H9 (cell line): ENCODE results near the gene SYNE3. TPM values are rescaled to one million over a fixed set of nuclear protein-coding genes. Genes with fewer than 3 reads are reported as not detected.

Experiments used
- DNase-seq: peaks from one replicate; pipeline ENCODE4 v3.0.0-alpha.2; 2017
- H2AFZ ChIP-seq: one replicate; pipeline ENCODE4 v1.6.1; 2013; ENCODE audit warnings: mild to moderate bottlenecking, low read length, control low read depth, moderate library complexity
- H2AK5ac ChIP-seq: 2 replicates; pipeline ENCODE4 v1.6.1; 2013; ENCODE audit warnings: low read length, control low read depth, mixed read lengths; ENCODE audit not compliant: insufficient read length
- H2BK120ac ChIP-seq: one replicate; pipeline ENCODE4 v1.6.1; 2013; ENCODE audit warnings: low read depth, mild to moderate bottlenecking, low read length, control low read depth, inconsistent platforms; ENCODE audit not compliant: poor library complexity, severe bottlenecking
- H2BK12ac ChIP-seq: 2 replicates; pipeline ENCODE4 v1.6.1; 2013; ENCODE audit warnings: low read length, control low read depth, mixed read lengths, low read depth; ENCODE audit not compliant: insufficient read length
- H2BK15ac ChIP-seq: 2 replicates; pipeline ENCODE4 v1.6.1; 2013; ENCODE audit warnings: low read depth, low read length, control low read depth
- H2BK20ac ChIP-seq: one replicate; pipeline ENCODE4 v1.6.1; 2013; ENCODE audit warnings: low read depth, mild to moderate bottlenecking, low read length, control low read depth, inconsistent platforms; ENCODE audit not compliant: poor library complexity, severe bottlenecking
- H2BK5ac ChIP-seq: 2 replicates; pipeline ENCODE4 v1.6.1; 2013; ENCODE audit warnings: low read length, control low read depth, mixed read lengths; ENCODE audit not compliant: insufficient read length
- H3K14ac ChIP-seq: 2 replicates; pipeline ENCODE4 v1.6.1; 2013; ENCODE audit warnings: low read length, control low read depth; ENCODE audit not compliant: insufficient read depth
- H3K18ac ChIP-seq: 2 replicates; pipeline ENCODE4 v1.6.1; 2013; ENCODE audit warnings: low read depth, mild to moderate bottlenecking, mixed read lengths, low read length, control low read depth; ENCODE audit not compliant: insufficient read length
- H3K23ac ChIP-seq: 2 replicates; pipeline ENCODE4 v1.6.1; 2013; ENCODE audit warnings: low read length, control low read depth, mixed read lengths, low read depth; ENCODE audit not compliant: insufficient read length
- H3K23me2 ChIP-seq: 2 replicates; pipeline ENCODE4 v1.6.1; 2013; ENCODE audit warnings: low read depth, mild to moderate bottlenecking, mixed read lengths, low read length, control low read depth; ENCODE audit not compliant: insufficient read length, poor library complexity, severe bottlenecking
- H3K27ac ChIP-seq: 2 replicates; pipeline ENCODE4 v1.5.1; 2013; ENCODE audit warnings: low read length, control low read depth, mixed read lengths, low read depth; ENCODE audit not compliant: insufficient read length
- H3K27me3 ChIP-seq: 2 replicates; pipeline ENCODE4 v1.6.1; 2013; ENCODE audit warnings: low read length, control low read depth, inconsistent platforms; ENCODE audit not compliant: insufficient read depth
- H3K4ac ChIP-seq: 2 replicates; pipeline ENCODE4 v1.6.1; 2013; ENCODE audit warnings: low read depth, mild to moderate bottlenecking, control low read depth, inconsistent platforms, low read length, moderate library complexity
- H3K4me1 ChIP-seq: 2 replicates; pipeline ENCODE4 v1.6.1; 2013; ENCODE audit warnings: low read length, control low read depth, inconsistent platforms; ENCODE audit not compliant: insufficient read depth
- H3K4me2 ChIP-seq: 2 replicates; pipeline ENCODE4 v1.6.1; 2013; ENCODE audit warnings: low read length, control low read depth, mixed read lengths; ENCODE audit not compliant: insufficient read length, insufficient read depth
- H3K56ac ChIP-seq: 2 replicates; pipeline ENCODE4 v1.6.1; 2013; ENCODE audit warnings: low read depth, mild to moderate bottlenecking, mixed read lengths, low read length, control low read depth; ENCODE audit not compliant: insufficient read length
- H3K79me1 ChIP-seq: 2 replicates; pipeline ENCODE4 v1.6.1; 2013; ENCODE audit warnings: low read depth, mild to moderate bottlenecking, moderate library complexity, low read length, control low read depth, inconsistent platforms; ENCODE audit not compliant: insufficient read depth, poor library complexity, severe bottlenecking
- H3K79me2 ChIP-seq: 2 replicates; pipeline ENCODE4 v1.6.1; 2013; ENCODE audit warnings: low read length, control low read depth, inconsistent platforms; ENCODE audit not compliant: insufficient read depth
- H3K9ac ChIP-seq: 2 replicates; pipeline ENCODE4 v1.6.1; 2013; ENCODE audit warnings: low read length, control low read depth, mixed read lengths; ENCODE audit not compliant: insufficient read length; ENCODE audit errors: extremely low read depth
- H3K9me3 ChIP-seq: one replicate; pipeline ENCODE4 v1.6.1; 2013; ENCODE audit warnings: low read depth, low read length, inconsistent platforms; ENCODE audit not compliant: control insufficient read depth
- H3T11ph ChIP-seq: one replicate; pipeline ENCODE4 v1.6.1; 2013; ENCODE audit warnings: mild to moderate bottlenecking, low read length, control low read depth, inconsistent platforms
- H4K20me1 ChIP-seq: one replicate; pipeline ENCODE4 v1.6.1; 2013; ENCODE audit not compliant: control insufficient read depth, insufficient read length, insufficient read depth
- H4K5ac ChIP-seq: 2 replicates; pipeline ENCODE4 v1.6.1; 2013; ENCODE audit warnings: low read depth, mild to moderate bottlenecking, mixed read lengths, low read length, control low read depth; ENCODE audit not compliant: insufficient read length
- H4K8ac ChIP-seq: replicated peaks from 2 replicates; pipeline ENCODE4 v1.6.1; 2013; ENCODE audit warnings: low read length, control low read depth, mixed read lengths, low read depth; ENCODE audit not compliant: insufficient read length
- H4K91ac ChIP-seq: 2 replicates; pipeline ENCODE4 v1.6.1; 2013; ENCODE audit warnings: low read depth, mild to moderate bottlenecking, moderate library complexity, mixed read lengths, low read length, control low read depth; ENCODE audit not compliant: insufficient read length
- H3K27ac Mint-ChIP-seq, 3 experiments: 2 replicates in 2 of 3; 3 replicates in 1 of 3; pipeline ENCODE4 v1.8.0; 2020 to 2021; ENCODE audit warnings: mixed read lengths in 3 of 3, mild to moderate bottlenecking in 1 of 3, moderate library complexity in 1 of 3
- H3K27me3 Mint-ChIP-seq: 2 replicates; pipeline ENCODE4 v1.8.0; 2021; ENCODE audit warnings: low read depth, mild to moderate bottlenecking, moderate library complexity, mixed read lengths
- H3K36me3 Mint-ChIP-seq, 3 experiments: 2 replicates in 2 of 3; 3 replicates in 1 of 3; pipeline ENCODE4 v1.8.0; 2020 to 2021; ENCODE audit warnings: low read depth in 3 of 3, mixed read lengths in 3 of 3; ENCODE audit not compliant: insufficient read depth in 1 of 3
- H3K4me1 Mint-ChIP-seq, 2 experiments: 2 replicates each; pipeline ENCODE4 v1.8.0; 2020; ENCODE audit warnings: mixed read lengths in 2 of 2
- H3K4me3 Mint-ChIP-seq, 2 experiments: 2 replicates in 1 of 2; 3 replicates in 1 of 2; pipeline ENCODE4 v1.8.0; 2020 to 2021; ENCODE audit warnings: mild to moderate bottlenecking in 2 of 2, mixed read lengths in 2 of 2, moderate library complexity in 1 of 2
- H3K9me3 Mint-ChIP-seq, 2 experiments: 2 replicates in 1 of 2; 3 replicates in 1 of 2; pipeline ENCODE4 v1.8.0; 2020; ENCODE audit warnings: mild to moderate bottlenecking in 2 of 2, mixed read lengths in 2 of 2, moderate library complexity in 1 of 2
- CTCF ChIP-seq: fragments of 200-600 bp; sonication (generic); conservative IDR thresholded peaks from 3 replicates; pipeline ENCODE4 v1.8.0; 2021; ENCODE audit warnings: antibody characterized with exemption, mild to moderate bottlenecking
- WGBS: extraction: QIAGEN DNeasy Blood & Tissue Kit; methylation state at CpG from one replicate; pipeline ENCODE4 v1.1.7; 2013; ENCODE audit warnings: missing lambda C conversion rate, low lambda C conversion rate, mixed read lengths; ENCODE audit not compliant: insufficient read length; ENCODE audit errors: extremely low coverage; 5-methylcytosine and 5-hydroxymethylcytosine counted together
- total RNA-seq: library from RNA; stranded (reverse); gene quantifications from 2 replicates; pipeline ENCODE4 v1.2.1, GENCODE V29; 2021

Gene SYNE3
- total RNA-seq, 1 experiment from 2014 or later, result 0.11 TPM

- Histone ChIP-seq H4K20me1 (no peaks in the 10 kb centered on the region), H2BK12ac (no peak overlapping the region), H4K8ac (no peak overlapping the region), H3K14ac (no peak overlapping the region), H3K4me2 (no peak overlapping the region), H3T11ph (no peak overlapping the region), H3K23me2 (no peaks in the 10 kb centered on the region), H3K9me3 (no peaks in the 10 kb centered on the region), H3K18ac (no peak overlapping the region), H2BK5ac (no peak overlapping the region), H3K56ac (no peak overlapping the region), H4K91ac (no peak overlapping the region), H3K4me1 (no peaks in the 10 kb centered on the region), H3K27ac (no peak overlapping the region), H2BK20ac (no peak overlapping the region), H2AK5ac (no peak overlapping the region), H3K4ac (no peak overlapping the region), H3K79me2 (peaks cover 18% of the 10 kb centered on the region), H4K5ac (no peak overlapping the region), H2AFZ (no peak overlapping the region), H2BK15ac (no peak overlapping the region), H3K27me3 (no peaks in the 10 kb centered on the region), H3K9ac (no peak overlapping the region), H3K23ac (no peak overlapping the region), H2BK120ac (no peak overlapping the region), H3K79me1 (no peaks in the 10 kb centered on the region)
- peaks cover 27 to 37% of the 10 kb centered on the region in 2 experiments for H3K4me1 Mint-ChIP-seq
- peaks cover 6 to 22% (median 21%) of the 10 kb centered on the region in 3 experiments; a peak in 6 of 7 replicates for H3K36me3 Mint-ChIP-seq
- peaks cover 1% of the 10 kb centered on the region for H3K27me3 Mint-ChIP-seq
- no peaks in the 10 kb centered on the region for H3K9me3 Mint-ChIP-seq
- no peak overlapping the region; a peak in 1 of 7 replicates for H3K27ac Mint-ChIP-seq
- no CpG with 5 or more reads among the region's 7 CpGs for WGBS
- no peak overlapping the region for H3K4me3 Mint-ChIP-seq
- DNase-seq, result no peak
- no peak for TF ChIP-seq CTCF
Observed at GRCh38 chr14:95529216-95529615, 12.8 kb upstream of the SYNE3 start.
